HG02642 (cell line): ENCODE data around the gene CERK.
"Not testable (repeated sequence)": the region's sequence is repeated elsewhere in the genome, so short reads cannot be mapped to it uniquely, and the experiment has no call there.

Experiments used
- ATAC-seq: cut with Tn5 transposase; IDR thresholded peaks from one replicate; pipeline ENCODE4 v1.9.1; 2021; ENCODE audit warnings: mild to moderate bottlenecking; ENCODE audit not compliant: unreplicated experiment, poor library complexity

CERK gene, protein sequence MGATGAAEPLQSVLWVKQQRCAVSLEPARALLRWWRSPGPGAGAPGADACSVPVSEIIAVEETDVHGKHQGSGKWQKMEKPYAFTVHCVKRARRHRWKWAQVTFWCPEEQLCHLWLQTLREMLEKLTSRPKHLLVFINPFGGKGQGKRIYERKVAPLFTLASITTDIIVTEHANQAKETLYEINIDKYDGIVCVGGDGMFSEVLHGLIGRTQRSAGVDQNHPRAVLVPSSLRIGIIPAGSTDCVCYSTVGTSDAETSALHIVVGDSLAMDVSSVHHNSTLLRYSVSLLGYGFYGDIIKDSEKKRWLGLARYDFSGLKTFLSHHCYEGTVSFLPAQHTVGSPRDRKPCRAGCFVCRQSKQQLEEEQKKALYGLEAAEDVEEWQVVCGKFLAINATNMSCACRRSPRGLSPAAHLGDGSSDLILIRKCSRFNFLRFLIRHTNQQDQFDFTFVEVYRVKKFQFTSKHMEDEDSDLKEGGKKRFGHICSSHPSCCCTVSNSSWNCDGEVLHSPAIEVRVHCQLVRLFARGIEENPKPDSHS

DNA sequence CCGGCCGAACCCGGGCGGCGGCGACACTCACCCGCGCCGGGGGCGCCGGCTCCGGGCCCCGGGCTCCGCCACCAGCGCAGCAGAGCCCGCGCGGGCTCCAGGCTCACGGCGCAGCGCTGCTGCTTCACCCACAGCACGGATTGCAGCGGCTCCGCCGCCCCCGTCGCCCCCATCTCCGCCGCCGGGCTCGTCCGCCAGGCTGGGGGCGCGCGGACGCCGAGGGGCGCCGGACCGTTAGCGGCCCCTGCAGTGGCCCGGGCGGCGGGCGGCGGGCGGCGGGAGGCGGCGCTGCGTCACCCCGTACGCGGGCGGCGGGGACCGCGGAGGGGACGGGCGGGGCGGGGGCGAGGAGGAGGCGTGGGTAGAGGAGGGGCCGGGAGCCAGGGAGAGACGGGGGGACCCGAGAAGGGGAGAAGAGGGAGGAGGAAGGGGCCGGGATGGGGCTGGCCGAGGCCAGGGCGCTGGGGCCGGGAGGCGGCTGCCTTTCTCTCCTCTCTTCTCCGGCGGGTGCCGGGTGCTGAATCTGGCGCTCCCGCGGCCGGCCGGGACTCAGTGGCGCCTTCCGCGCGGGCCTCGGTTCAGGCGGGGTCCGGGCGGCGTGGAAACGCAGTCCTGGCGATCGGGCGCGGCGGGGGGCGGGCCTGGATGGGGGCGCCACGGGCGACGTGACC is at the start of gene CERK:
TSS of gene CERK (minus strand) at position 277 of the 671 bp plus-strand sequence. CDS start at position 173, 104 bp downstream.
- peak; percentile 61 for ATAC-seq

DNA sequence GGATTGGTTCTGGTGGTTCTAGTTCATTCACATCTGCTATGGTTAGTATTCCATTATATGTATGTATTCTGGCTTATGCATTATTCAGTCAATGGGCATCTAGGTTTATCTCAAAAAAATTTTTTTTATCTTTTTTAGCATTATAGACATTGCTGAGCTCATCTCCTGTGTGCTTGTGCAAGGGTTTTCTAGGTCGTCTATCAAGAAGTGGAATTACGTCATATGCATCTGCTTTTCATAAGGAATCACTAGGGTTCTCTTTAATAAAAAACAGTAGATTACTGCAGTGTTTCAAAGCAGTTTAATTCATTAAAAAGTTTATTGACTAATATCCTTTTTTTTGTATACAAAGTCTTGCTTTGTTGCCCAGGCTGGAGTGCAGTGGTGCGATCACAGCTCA is 45.7 kb upstream of the CERK start:
- ATAC-seq = no peak

GRCh38 chr22:46782200-46782599 is 44.1 kb upstream of the CERK start:
- ATAC-seq = not testable (repeated sequence)

- ATAC-seq = no peak
Observed at GRCh38 chr22:46781291-46781690, 43.2 kb upstream of the CERK start.

- ATAC-seq = no peak
Observed at GRCh38 chr22:46780453-46780852, 42.4 kb upstream of the CERK start.

- ATAC-seq = no peak
Observed at GRCh38 chr22:46779651-46780050, 41.6 kb upstream of the CERK start.

- ATAC-seq = no peak
Observed at GRCh38 chr22:46779023-46779422, 41.0 kb upstream of the CERK start.

DNA sequence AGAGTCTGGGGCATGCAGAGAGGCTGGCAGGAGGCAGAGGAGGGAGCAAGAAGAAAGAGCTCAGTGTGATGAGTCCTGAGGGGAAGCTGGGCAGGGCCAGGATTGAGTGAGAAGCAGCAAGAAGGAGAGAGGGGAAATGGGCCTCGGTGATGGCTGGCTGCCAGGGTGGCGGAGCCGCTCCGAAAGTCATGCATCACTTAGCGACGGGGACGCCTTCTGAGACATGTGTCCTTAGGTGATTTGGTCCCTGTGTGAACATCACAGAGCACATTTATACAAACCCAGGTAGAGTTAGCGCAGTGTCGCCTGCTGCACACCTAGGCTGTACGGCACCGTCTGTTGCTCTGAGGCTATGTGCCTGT is 39.5 kb upstream of the CERK start:
- no peak for ATAC-seq

GRCh38 chr22:46776876-46777608 is 39.0 kb upstream of the CERK start:
- ATAC-seq = no peak

DNA sequence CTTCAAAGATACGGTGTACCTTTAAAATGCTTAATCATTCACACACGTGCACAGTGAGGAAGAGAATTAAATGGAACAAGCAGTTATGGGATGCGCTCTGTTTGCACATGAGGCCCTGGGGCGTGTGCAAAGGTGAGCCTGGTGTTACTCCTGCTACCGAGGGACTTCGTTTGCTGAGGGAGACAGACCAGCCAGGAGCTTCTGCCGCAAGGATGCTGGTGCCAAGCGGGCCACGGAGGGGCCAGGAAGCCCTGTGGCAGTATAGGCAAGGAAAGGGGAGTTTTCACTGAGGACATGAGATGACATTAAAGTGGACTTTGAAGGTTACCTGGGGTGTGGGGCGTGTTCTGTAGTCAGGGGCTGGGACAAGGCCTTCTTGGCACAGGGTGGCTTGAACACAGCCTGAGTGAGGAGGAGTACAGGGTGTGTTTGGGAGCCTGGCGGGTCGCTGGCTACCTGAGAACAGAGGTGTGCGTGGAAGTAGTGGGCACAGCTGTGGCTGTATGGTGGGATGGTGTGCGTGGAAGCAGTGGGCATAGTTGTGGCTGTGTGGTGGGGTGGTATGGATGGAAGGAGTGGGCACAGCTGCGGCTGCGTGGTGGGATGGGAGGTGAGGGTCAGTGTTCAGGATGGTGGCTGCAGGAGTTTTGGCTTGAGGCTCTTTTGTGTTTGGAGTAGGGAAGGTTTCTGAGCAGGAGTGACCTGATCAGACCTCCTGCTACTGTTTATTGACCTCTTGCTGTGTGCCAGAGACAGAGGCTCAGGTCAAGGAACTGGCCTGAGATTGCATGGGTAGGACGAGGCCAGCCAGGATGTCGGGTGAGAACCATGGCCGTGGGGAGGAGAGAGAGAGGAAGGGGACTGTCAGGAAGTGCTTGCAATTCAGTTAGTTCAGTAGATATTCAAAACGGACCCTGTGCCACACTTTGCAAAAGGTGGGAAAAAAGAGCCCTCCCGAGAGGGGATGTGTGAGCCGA is 38.1 kb upstream of the CERK start:
- no peak for ATAC-seq

GRCh38 chr22:46774980-46775849 is 37.2 kb upstream of the CERK start:
- ATAC-seq = no peak

DNA sequence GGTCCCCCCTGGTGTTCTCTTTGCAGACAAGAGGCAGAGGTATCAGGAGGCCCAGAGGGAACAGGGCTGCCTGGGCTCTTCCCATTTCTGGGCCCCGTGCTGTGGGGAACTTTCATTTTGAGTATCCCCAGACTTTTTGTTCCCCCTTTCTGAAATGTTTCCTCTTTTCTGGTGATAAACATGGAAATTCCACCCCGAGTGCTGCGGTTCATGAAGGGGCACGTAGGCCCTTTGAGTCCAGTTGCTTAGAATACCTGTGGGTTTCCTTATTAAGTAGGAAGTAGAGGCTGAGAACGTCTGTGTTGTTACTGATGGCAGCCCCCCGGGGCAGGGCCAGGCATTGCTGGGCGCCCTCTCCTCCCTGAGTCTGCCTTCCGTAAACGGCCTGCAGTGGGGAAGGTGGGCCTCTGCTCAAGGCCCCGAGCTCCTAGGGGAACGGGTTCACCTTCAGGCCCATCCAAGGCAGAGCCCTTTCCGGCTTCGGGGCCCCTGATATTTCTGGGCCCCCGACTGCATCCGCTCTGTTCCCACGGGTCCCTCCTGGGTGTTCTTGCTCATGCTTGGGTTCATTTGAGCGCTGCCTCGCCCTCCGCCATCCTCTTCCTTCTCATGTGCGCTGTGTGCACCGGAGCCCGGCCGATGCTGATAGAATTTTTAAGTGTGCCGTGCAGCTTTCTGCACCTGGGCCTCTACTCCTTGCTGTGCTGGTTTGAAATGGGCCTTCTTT is 36.4 kb upstream of the CERK start:
- peak; percentile 38 for ATAC-seq

DNA sequence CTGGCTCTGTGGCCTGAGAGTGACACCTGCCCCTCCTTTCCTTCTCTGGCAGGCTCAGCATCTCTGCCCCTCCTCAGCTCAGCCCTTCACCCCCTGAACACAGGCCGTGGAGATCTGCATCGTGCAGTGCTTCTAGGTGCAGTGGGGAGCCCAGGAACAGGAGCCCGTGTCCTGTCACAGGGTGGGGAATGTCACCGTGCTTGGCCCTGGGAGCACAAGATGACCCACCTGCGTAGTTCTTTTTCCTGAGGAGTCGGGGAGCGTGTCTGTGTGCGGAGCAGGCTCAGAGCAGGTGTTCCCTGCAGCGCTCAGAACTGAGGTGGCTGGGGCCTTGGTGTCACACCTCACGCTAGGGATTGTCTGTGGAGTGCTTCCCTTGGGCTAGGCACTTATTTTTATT is 35.0 kb upstream of the CERK start:
- no peak for ATAC-seq

DNA sequence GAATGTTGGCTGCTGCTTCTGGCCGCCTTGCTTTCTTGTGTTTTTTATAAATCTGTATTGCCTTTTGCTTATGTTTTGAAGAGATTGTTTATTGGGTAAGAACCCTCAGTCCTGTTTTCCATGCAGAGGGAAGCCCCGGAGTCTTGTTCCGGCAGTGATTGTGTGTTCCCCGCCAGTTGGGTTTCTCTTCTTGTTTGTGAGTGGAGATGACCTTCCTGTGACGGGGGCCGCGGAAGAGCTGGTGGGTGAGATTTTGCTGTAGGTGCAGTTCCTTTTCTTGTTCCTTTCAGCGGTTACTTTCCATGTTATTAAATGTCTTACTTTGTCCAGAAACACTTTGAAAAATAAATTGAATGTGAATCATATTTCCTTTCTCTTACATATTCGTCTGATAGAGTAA is 32.7 kb upstream of the CERK start:
- no peak for ATAC-seq

DNA sequence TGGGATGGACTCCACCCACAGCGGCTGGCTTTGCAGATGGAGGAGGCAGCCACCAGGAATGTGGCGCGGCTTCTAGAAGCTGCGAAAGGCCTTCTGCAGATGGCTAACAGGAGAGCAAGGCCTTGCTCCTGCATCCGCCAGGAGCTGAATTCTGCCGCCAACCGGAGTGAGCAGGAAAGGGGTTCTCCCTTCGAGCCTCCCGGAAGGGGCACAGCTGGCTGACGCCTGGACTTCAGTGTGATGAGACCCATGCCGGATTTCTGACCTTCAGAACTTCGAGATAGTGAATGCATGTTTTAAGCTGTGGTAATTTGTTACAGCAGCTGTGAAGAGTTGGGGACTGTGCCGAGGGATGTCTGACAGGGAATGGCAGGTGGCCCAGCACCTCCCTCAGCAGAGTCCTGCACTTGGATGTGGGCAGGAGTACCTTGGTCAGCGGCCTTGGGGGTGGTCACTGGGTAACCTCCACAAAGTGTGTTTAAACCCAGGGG is 32.1 kb upstream of the CERK start:
- no peak for ATAC-seq

- no peak for ATAC-seq
Observed at GRCh38 chr22:46769706-46770105, 31.7 kb upstream of the CERK start.

- ATAC-seq = no peak
Observed at GRCh38 chr22:46769191-46769675, 31.2 kb upstream of the CERK start.
